GM12878 (cell line): ENCODE measurements around the gene IL1RAP. TPM values are rescaled to one million over a fixed set of nuclear protein-coding genes. Genes with fewer than 3 reads are reported as not detected.

Experiments used
- ATAC-seq: fragments of 200-7000 bp; cut with Tn5 transposase; 3 replicates; pipeline ENCODE4 v1.9.1; 2020; ENCODE audit warnings: mild to moderate bottlenecking, moderate library complexity
- BruUV-seq: library from RNA; stranded (reverse); fragments of 400-500 nt; replicated peaks from 2 replicates; lab custom pipeline; 2021; lab: Mats Ljungman, UMichigan
- CTCF ChIA-PET: fragments of 300-600 bp; sonication (Branson Sonifier 250); formaldehyde crosslinking; extraction: SDS; loops from one replicate; lab custom pipeline; 2021; ENCODE audit warnings: inconsistent platforms; lab: Yijun Ruan, JAX
- POLR2A ChIA-PET: fragments of 350-600 bp; formaldehyde crosslinking; extraction: SDS; loops from one replicate; lab custom pipeline; 2021; ENCODE audit warnings: inconsistent platforms; lab: Charles Lee
- RAD21 ChIA-PET: fragments of 300-600 bp; sonication (Branson Sonifier 250); formaldehyde crosslinking; loops from one replicate; lab custom pipeline; 2023; ENCODE audit warnings: antibody characterized with exemption; ENCODE audit not compliant: unreplicated experiment; lab: Charles Lee
- SMC1A ChIA-PET: fragments of 300-600 bp; sonication (Branson Sonifier 250); formaldehyde crosslinking; loops from one replicate; lab custom pipeline; 2023; ENCODE audit not compliant: unreplicated experiment, uncharacterized antibody; lab: Charles Lee
- DNase-seq: peaks from one replicate; pipeline ENCODE4 v3.0.0-alpha.2; 2011; ENCODE audit warnings: low read depth, low spot score
- FAIRE-seq: peaks from 3 replicates; lab custom pipeline; 2011; peaks lifted over from hg19 to GRCh38; lab: Jason Lieb, UNC
- H2AFZ ChIP-seq: 2 replicates; pipeline ENCODE4 v1.6.0; 2011; ENCODE audit warnings: low read depth, low read length, control low read depth; ENCODE audit not compliant: control insufficient read depth
- H3K27ac ChIP-seq: 2 replicates; pipeline ENCODE4 v1.5.1; 2011; ENCODE audit warnings: control low read depth; ENCODE audit not compliant: control insufficient read depth, insufficient read depth
- H3K27me3 ChIP-seq, 2 experiments: replicated peaks in 1 of 2; 2 replicates each; pipeline versions ENCODE4 v1.6.0 to v1.6.1; 2011; ENCODE audit warnings: low read length in 1 of 2; ENCODE audit not compliant: control insufficient read depth in 2 of 2, insufficient read depth in 2 of 2
- H3K36me3 ChIP-seq, 2 experiments: 2 replicates each; pipeline ENCODE4 v1.5.1; 2011; ENCODE audit warnings: low read length in 1 of 2; ENCODE audit not compliant: control insufficient read depth in 2 of 2, insufficient read depth in 2 of 2
- H3K4me1 ChIP-seq: 2 replicates; pipeline ENCODE4 v1.6.1; 2011; ENCODE audit warnings: mild to moderate bottlenecking, low read length, moderate library complexity, mixed read lengths; ENCODE audit not compliant: control insufficient read depth, insufficient read depth
- H3K4me2 ChIP-seq: 2 replicates; pipeline ENCODE4 v1.6.0; 2011; ENCODE audit warnings: control low read depth; ENCODE audit not compliant: control insufficient read depth, insufficient read depth
- H3K4me3 ChIP-seq: fragments of 200-600 bp; sonication (generic); 2 replicates; pipeline ENCODE4 v1.5.1; 2016
- H3K79me2 ChIP-seq: 2 replicates; pipeline ENCODE4 v1.6.0; 2011; ENCODE audit warnings: low read length; ENCODE audit not compliant: control insufficient read depth, insufficient read depth
- H3K9ac ChIP-seq: 2 replicates; pipeline ENCODE4 v1.8.0; 2011; ENCODE audit warnings: low read length, control low read depth, mixed read lengths; ENCODE audit not compliant: control insufficient read depth, insufficient read depth
- H3K9me3 ChIP-seq: replicated peaks from 3 replicates; pipeline ENCODE4 v1.5.1; 2011; ENCODE audit warnings: mild to moderate bottlenecking, low read length; ENCODE audit not compliant: control insufficient read depth, insufficient read depth
- H4K20me1 ChIP-seq: 2 replicates; pipeline ENCODE4 v1.6.0; 2011; ENCODE audit not compliant: control insufficient read depth, insufficient read depth
- BHLHE40 ChIP-seq, 2 experiments: fragments of 450-650 bp in 1 of 2; IDR thresholded peaks; 2 replicates each; pipeline ENCODE4 v1.6.1; 2011 to 2017; ENCODE audit warnings: low read depth in 2 of 2, borderline replicate concordance in 1 of 2, improper control_type of control experiment in 1 of 2, low read length in 1 of 2, mild to moderate bottlenecking in 1 of 2
- IKZF1 ChIP-seq: fragments of 450-650 bp; conservative IDR thresholded peaks from 2 replicates; pipeline ENCODE4 v1.6.1; 2017; ENCODE audit warnings: antibody characterized with exemption, mild to moderate bottlenecking
- MEF2B ChIP-seq: fragments of 450-650 bp; IDR thresholded peaks from 2 replicates; pipeline ENCODE4 v1.6.1; 2018; ENCODE audit warnings: mild to moderate bottlenecking, moderate library complexity; ENCODE audit not compliant: partially characterized antibody, poor library complexity, severe bottlenecking
- NFYA ChIP-seq: IDR thresholded peaks from 2 replicates; pipeline ENCODE4 v1.6.1; 2011; ENCODE audit warnings: low read depth, mild to moderate bottlenecking, low read length, improper control_type of control experiment, borderline replicate concordance
- RBBP5 ChIP-seq: fragments of 200-600 bp; sonication (generic); conservative IDR thresholded peaks from 2 replicates; pipeline ENCODE4 v1.6.1; 2016
- STAT3 ChIP-seq: IDR thresholded peaks from 2 replicates; pipeline ENCODE4 v1.6.1; 2011; ENCODE audit warnings: low read depth, low read length, improper control_type of control experiment
- TARDBP ChIP-seq: IDR thresholded peaks from 2 replicates; pipeline ENCODE4 v1.6.1; 2016; ENCODE audit warnings: borderline replicate concordance
- ZNF384 ChIP-seq: IDR thresholded peaks from 2 replicates; pipeline ENCODE4 v1.6.1; 2012; ENCODE audit warnings: low read depth, mild to moderate bottlenecking, low read length, improper control_type of control experiment, borderline replicate concordance
- WGBS: methylation state at CpG from one replicate; pipeline ENCODE4 v1.1.6; 2016; ENCODE audit warnings: low lambda C conversion rate; ENCODE audit not compliant: insufficient replicate concordance, insufficient coverage; ENCODE audit errors: missing lambda C conversion rate; 5-methylcytosine and 5-hydroxymethylcytosine counted together
- in situ Hi-C: fragments of 300-500 bp; cut with MboI; formaldehyde crosslinking; loops from 9 replicates; pipeline ENCODE4 v1.14.3; 2018; ENCODE audit warnings: mixed read lengths
- intact Hi-C: fragments of 100-400 bp; cut with micrococcal nuclease; formaldehyde crosslinking; loops from one replicate; pipeline ENCODE4 v1.14.2; 2022; ENCODE audit not compliant: unreplicated experiment
- polyA plus RNA-seq, 11 experiments: library from polyadenylated mRNA; depleted of rRNA in 4 of 11; unstranded in 6 of 11; stranded (reverse) in 5 of 11; fragments of >200 nt; fragmentation: Nextera tagmentation in 4 of 11; fragmentation: Illumina TruSeq in 1 of 11; extraction: Ambion mirVana in 4 of 11; extraction: Trizol in 1 of 11; gene quantifications; 1 replicate in 1 of 11; 2 replicates in 10 of 11; pipeline versions ENCODE4 v1.2.1 to v1.2.3, GENCODE V29; 2011 to 2016; ENCODE audit warnings: inconsistent platforms in 2 of 11, missing spikeins in 2 of 11, low read depth in 1 of 11
- total RNA-seq, 4 experiments: library from RNA; depleted of rRNA in 3 of 4; stranded (reverse); fragments of >200 nt in 3 of 4; fragmentation: Illumina TruSeq in 1 of 4; extraction: Trizol in 1 of 4; gene quantifications; 2 replicates each; pipeline versions ENCODE4 v1.2.1 to v1.2.3, GENCODE V29; 2013 to 2021
- TF ChIP-seq, protein P1 (sequence below): fragments of 450-650 bp; conservative IDR thresholded peaks from 2 replicates; pipeline ENCODE4 v1.6.1; 2017; ENCODE audit warnings: mild to moderate bottlenecking, moderate library complexity

The IL1RAP gene
- total and polyA plus RNA-seq, 10 of the 15 experiments (the other 5 are each of a cell fraction or from before 2014, with no cell fraction given) = 0.17 to 1.0 (median 0.44) TPM; not detected in 1

DNA sequence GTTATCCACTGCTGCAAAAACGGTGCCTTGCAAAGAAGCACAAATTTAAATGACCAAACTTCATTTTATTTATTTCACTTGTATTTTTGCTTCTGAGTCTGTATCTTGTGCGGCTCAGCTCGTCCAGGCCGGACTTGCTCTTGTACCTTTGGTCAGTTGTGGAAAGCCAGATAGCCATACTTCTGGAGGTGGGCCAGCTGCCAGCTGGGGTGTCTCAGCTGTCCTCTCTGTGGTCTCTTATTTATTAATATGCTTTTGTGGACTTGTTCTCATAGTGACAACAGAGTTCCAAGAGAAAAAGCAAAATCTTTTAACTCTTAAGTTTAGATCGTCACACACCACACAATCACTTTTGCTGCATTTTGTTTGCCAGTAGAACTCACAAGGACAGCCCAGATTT lies 87.7 kb downstream of the IL1RAP start (continued):
- TF ChIP-seq RBBP5 (no peak), STAT3 (no peak), ZNF384 (no peak)

DNA sequence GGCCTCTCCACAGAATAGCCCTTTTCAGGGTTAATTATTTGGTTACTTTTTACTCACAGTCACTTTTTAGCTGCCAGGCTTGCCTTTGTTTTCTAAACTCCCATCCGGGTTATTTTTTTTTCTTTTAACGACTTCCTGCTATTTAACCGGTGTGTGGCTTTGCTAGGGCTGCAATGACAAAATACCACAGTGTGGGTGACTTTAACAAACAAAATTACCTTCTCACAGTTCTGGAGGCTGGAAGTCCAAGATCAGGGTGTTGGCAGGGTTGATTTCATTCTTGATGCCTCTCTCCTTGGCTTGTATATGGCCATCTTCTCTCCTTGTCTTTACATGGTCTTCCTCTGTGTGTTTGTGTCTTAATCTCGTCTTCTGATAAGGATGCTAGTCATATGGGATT lies 91.5 kb downstream of the IL1RAP start:
- H3K27me3 ChIP-seq = no peaks in the 10 kb centered on the region
- H2AFZ ChIP-seq = no peak overlapping the region
- POLR2A ChIA-PET = no interaction called here
- WGBS = 72% methylated on average over 4 of the region's 4 CpGs
- ATAC-seq = no peak
- no peaks in the 10 kb centered on the region for H3K36me3 ChIP-seq
- FAIRE-seq = no peak
- H3K4me1 ChIP-seq = no peaks in the 10 kb centered on the region
- no peak for DNase-seq
- intact Hi-C loops = no loop called here
- no peak overlapping the region for H3K4me2 ChIP-seq
- in situ Hi-C loops = no loop called here
- RAD21 ChIA-PET = no interaction called here
- H3K79me2 ChIP-seq = no peaks in the 10 kb centered on the region
- no peak overlapping the region for H3K4me3 ChIP-seq
- no TSS peak for BruUV-seq
- SMC1A ChIA-PET = interaction anchor here (0.9 kb wide), 1 partner anchor 10 kb away, joined by 3 read pairs; no protein-coding TSS in a partner anchor
- H3K9me3 ChIP-seq = no peaks in the 10 kb centered on the region
- no peaks in the 10 kb centered on the region for H4K20me1 ChIP-seq
- no peak overlapping the region for H3K27ac ChIP-seq
- CTCF ChIA-PET = no interaction called here
- TF ChIP-seq TARDBP = no peak
- TF ChIP-seq, protein P1, sequence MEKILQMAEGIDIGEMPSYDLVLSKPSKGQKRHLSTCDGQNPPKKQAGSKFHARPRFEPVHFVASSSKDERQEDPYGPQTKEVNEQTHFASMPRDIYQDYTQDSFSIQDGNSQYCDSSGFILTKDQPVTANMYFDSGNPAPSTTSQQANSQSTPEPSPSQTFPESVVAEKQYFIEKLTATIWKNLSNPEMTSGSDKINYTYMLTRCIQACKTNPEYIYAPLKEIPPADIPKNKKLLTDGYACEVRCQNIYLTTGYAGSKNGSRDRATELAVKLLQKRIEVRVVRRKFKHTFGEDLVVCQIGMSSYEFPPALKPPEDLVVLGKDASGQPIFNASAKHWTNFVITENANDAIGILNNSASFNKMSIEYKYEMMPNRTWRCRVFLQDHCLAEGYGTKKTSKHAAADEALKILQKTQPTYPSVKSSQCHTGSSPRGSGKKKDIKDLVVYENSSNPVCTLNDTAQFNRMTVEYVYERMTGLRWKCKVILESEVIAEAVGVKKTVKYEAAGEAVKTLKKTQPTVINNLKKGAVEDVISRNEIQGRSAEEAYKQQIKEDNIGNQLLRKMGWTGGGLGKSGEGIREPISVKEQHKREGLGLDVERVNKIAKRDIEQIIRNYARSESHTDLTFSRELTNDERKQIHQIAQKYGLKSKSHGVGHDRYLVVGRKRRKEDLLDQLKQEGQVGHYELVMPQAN = no peak
- TF ChIP-seq STAT3 = no peak
- no peak for TF ChIP-seq NFYA
- no peak for TF ChIP-seq IKZF1
- no peak for TF ChIP-seq MEF2B
- TF ChIP-seq BHLHE40 (IDR thresholded peaks at IDR 0.05; ENCODE audit: borderline replicate concordance in 1 of 2, low read depth in 2 of 2, low read length in 1 of 2) = no peak
- no peak overlapping the region for H3K9ac ChIP-seq
